Spleen (tissue), 7 donors: ENCODE results near the gene RNGTT.

Source experiments
- CTCF ChIP-seq, 11 experiments: fragments of 200-600 bp in 7 of 11; fragments of 450-650 bp in 4 of 11; sonication (generic) in 4 of 11; IDR thresholded peaks in 8 of 11; conservative IDR thresholded peaks in 3 of 11; 1 replicate in 7 of 11; 2 replicates in 4 of 11; pipeline versions ENCODE4 v1.4.0 to v1.8.0; 2016 to 2021; ENCODE audit warnings: antibody characterized with exemption in 11 of 11, inconsistent platforms in 4 of 11, mild to moderate bottlenecking in 1 of 11
- POLR2A ChIP-seq, 3 donors: fragments of 450-650 bp; IDR thresholded peaks; one replicate each; pipeline ENCODE4 v1.5.1; 2017; ENCODE audit warnings: antibody characterized with exemption in 3 of 3, mild to moderate bottlenecking in 1 of 3
- donor health status: DM: no; HTN: no; CAD: no; lungs with moderate emphysema.
- donor health status: DM: no; HTN: no; CAD: no.
- donor health status: DM: no; HTN: no; CAD: no.

GRCh38 chr6:88890860-88891845 is 72.3 kb downstream of the RNGTT start:
- TF ChIP-seq CTCF (IDR thresholded peaks at IDR 0.05 in 8 of 11, conservative IDR thresholded peaks at IDR 0.05 in 3 of 11) (no peak), POLR2A (IDR thresholded peaks at IDR 0.05) (no peak)
